ENCODE results near the gene ZFYVE21.
"Not testable (repeated sequence)": the region's sequence is repeated elsewhere in the genome, so short reads cannot be mapped to it uniquely, and the experiment has no call there.

ZFYVE21 gene

DNA sequence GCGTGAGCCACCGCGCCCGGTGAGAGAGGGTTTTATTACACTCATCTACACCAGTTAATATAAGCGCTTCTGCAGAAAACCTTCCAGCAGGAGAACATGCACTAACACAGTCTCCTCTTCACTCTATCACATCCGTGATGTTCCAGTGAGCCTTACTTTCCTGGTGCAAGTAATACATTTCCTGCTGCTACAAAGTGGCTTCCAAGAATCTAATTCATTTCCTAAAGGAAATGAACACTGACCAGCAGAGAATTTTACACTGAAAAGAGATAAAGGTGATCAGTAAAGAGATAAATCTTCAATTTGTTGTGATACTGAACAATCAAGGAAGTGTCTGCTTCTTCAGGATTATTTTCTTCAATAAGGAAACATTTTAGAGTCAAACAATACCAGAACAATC is 39.5 kb downstream of the ZFYVE21 start:
- DNase-seq, result no peak

DNA sequence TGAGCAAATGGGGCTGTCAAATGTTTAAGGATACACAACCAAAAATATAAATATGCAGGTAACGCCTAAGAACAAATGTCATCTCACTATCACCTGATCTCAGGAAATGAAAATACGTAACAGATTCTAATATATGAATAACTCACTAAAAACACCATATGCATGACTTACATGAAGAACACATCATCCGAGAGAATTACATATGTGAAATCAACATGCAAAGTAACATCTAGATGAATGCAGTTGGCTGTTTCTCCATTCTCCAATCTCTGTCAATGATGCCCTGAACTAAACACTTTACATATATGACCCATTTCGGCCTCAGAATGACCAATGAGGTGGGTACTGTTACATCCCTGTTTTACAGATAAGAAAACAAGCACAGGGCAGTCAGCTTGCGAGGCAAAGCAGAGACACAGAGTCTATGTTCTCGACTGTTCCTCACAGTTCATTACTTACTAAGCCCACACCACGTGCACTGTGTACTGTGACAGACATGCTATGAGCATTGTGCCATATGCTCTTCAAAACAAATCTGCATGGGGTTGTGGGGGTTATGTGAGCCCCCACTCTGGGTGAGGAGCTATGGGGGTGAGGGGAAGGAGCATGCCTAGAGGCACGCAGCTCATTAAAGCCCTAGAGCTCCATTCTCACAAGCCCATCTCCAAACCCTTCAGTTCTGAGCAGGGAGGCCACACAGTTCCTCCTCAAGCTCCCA is 42.6 kb downstream of the ZFYVE21 start:
- DNase-seq, result no peak

DNA sequence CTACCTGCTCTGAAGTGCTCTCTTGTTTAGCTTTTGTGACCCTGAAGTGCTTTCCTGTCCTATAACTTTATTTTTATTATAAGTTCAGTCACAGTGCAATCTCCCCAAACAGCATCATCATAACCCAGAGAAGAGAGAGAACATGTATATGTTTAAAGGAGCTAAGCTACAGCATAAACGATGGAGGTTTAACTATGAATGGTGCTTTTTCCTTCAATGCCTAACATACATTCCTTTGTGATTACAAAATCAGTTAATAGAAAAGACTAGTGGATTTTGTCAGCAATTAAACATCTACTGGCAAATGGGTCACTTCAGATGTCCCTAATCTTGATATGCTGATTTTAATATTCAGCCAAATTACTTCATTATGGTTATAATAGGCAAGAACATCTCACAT is 46.4 kb downstream of the ZFYVE21 start:
- no peak for DNase-seq

DNA sequence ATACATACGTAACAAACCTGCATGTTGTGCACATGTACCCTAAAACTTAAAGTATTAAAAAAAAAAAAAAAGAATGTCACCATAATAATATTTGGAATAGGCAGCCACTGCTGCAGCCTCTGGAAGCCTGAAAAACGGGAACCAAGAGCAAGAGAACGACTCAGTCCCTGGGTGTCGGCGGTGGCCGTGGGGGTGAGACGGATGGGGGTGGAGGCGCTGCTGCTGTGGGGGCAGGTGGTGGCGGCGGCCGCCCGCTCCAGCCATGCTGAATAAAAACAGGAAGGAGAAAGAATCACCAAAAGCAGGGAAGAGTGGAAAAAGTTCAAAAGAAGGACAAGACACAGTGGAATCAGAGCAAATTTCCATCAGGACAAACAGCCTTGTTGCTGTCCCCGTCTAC is 46.9 kb downstream of the ZFYVE21 start:
- DNase-seq, result no peak

DNA sequence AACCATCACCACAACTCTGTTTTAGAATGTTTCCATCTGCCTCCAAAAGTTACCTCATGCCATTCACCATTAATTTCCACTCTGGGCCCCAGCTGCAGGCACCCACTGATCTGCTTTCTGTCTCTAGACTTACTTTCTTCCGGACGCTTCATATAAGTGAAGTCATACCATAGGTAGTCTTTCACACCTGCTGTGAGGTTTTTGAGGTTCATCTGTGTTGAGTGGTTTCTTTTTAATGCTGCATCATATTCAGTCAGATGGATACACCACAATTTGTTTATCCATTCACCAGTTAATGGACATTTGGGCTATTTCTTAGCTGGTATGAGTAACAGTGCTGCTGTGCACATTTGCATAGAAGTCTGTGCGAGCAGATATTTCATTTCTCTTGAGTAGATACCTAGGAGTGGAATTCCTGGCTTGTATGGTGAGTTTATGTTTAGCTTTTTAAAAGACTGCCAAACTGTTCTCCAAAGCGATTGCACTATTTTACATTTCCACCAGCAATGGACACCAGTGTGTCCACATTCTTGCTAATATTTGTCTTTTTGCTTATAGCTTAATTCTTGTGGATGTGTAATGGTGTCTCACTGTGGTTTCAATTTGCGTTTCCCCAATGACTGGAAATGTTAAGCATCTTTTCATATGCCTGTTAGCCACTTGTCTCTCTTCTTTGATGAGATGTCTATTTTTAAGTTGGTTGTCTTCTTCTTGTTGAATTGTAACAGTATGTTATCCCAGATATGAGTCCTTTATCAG is 48.3 kb downstream of the ZFYVE21 start:
- no peak for DNase-seq

DNA sequence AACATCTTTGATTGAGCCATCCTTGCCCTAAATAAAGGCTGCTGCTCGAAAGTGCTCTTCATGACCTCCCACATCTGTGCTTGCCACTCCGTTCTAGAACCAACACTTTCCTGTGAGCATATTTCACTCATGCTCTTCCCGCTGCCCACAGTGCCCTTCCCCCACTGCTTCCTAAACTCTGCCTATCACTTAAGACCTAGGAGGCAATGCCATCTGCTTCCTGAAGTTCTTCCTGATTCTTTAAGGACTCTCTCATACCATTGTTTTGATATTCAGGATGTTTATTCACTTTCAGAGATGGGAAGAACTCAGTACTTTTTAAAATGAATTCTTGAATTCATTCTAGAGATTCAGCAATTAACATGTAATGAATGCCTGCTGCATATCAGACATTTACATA is 49.9 kb downstream of the ZFYVE21 start:
- DNase-seq, result no peak

DNA sequence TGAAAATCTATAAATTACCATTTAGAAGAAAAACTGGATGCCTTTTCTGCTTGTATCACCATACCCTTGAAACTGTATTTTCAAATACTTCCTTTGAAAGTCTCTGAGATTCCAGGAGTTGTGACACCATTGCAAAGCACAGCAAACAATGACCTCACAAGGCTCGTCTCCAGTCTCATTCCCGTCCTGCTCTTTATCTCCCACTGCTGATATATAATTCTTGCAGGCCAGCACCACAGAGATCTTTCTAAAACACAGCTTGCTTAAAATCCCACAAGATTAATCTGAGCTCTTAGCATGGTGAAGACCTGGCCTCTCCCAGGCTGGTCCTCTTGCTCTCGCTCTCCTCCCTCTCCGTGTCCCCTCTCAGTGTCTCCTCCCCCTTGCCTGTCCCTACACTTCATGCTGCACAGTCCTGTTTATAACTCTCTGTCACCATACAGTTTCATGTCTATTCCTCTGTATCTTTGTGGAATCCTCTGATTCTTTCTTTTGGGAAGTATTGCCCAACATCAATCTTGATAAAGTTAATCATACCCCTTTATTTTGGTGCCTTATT is 51.8 kb downstream of the ZFYVE21 start:
- no peak for DNase-seq

DNA sequence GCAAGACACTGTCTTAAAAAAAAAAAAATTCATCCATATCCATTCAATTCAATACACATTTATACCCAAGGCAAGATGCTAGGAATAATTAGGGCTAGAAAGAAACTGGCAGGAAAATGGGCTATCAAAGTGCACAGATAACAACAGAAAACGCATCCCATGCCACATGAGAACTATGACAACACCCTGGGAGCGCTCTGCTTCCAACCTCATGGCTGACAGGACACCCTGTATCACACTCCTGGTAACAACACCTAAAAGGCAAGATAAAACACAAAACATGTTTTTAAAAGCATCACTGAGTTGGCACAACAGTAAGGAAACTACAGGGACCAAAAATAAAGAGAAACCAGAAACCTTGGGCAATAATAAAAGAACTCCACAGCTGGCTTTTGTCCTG is 54.9 kb downstream of the ZFYVE21 start:
- DNase-seq, result no peak

DNA sequence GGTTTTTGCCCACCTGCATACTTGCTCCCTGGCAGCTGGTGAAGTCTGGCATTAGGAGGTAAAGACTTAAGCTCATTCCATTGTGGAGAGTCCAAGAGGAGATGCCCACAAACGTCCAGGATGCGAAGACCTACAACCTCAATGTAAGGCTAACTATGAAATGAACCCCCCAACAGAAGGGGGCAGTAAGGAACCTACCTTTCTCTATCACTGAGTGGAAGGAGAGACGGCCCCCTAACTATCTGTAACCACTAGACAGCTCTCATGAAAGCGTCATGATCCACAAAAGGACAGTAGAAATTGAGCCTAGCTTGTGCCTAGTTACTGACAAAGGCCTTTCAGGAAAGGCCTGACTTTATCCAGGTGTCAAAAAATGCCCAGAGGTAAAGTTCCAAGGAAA is 55.3 kb downstream of the ZFYVE21 start:
- DNase-seq, result no peak

DNA sequence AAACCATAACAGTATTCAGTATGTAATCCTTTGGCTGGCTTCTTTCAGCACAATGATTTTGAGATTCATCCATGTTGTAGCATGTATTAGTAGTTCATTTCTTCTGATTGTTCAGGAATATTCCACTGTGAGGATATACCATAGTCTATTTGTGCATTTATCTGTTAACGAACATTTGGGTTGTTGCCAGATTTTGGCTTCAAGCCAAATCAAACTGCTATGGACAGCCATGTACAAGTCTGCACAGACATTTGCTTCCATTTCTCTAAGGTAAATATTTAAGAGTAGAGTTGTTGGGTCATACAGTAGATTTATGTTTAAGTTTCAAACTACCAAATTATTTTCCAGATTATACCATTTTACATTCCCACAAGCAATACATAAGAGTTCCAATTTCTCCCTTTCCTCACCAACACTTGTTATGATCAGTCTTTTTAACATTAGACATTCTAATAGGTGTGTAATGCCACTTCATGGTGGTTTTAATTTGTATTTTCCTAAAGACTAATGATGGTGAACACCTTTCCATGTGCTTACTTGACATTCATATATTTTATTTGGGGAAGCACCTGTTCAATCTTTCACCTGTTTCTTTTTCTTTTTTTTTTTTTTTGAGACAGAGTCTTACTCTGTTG is 56.6 kb downstream of the ZFYVE21 start:
- DNase-seq, result no peak

DNA sequence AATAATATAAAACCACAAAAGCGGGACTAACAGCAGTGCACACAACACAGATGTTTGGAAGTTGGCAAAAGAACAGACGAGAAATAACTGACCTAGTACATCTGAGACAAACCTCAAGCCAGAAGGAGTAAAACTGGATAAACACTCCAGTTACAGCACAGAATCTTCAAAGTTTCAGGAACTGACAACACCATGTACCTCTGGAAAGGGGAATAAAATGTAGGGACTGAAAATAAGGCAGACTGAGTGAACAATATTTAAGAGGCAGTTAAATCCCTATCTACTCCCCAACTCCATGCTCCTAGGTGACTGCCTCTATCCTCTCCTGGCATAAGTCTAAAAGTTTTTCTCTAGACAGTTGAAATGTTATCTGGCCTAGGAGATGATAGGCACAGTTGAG is 57.9 kb downstream of the ZFYVE21 start:
- DNase-seq, result no peak

DNA sequence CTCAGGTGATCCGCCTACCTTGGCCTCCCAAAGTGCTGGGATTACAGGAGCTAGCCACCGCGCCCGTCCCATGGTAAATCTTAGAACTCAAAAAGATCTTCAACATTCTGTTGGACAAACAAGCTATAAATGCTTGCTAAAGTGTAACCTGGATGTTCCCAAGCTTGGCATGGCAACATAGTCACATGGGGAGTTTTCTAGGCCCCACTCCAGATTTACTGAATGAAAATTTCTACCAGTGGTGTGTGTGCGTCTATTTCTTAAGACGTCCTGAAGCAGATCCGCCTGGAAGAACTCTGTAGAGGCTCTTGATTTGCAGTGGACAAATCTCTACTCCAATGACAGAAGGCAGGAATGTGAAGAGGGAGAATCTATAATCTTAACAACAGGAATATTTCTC is 59.9 kb downstream of the ZFYVE21 start:
- DNase-seq, result peak in 11 of 56 donors; percentile 1 to 36 (median 13)

DNA sequence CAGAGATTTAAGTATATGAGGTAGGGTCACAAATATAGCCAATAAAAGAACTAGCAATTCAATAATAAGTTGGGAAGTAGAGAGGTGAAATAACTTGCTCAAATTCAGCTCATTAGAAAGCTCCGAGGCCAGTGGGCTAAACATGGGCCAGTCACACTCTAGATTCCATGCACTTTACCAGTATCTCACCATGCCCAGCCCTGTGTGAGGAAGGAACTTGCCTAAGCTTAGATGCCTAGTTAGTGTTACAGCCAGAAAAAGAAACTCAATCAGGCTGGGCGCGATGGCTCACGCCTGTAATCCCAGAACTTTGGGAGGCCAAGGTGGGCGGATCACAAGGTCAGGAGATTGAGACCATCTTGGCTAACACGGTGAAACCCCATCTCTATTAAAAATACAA is 60.7 kb downstream of the ZFYVE21 start:
- not testable (repeated sequence) for DNase-seq

DNA sequence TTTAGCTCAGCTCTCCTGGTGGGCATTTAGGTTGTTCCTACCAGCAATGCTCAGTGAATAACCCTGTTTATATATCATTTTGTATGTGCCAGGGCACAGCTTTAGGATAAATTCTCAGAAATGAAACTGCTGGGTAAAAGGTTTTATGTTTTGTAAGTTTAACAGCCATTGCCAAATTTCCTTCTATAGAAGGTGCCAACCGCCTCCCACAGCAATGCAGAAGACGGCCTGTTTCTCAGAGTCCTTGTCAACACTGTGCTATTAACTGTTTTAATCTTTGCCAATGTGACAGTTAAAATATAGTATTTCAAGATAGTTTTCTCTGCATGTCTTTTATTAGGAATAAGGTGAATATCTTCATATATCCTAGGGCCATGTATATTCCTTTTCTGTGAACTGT is 66.8 kb downstream of the ZFYVE21 start:
- DNase-seq, result peak in 4 of 56 donors; percentile 1 to 14 (median 6)
